Measurements from ENCODE around the gene HBEGF. TPM values are rescaled to one million over a fixed set of nuclear protein-coding genes. Genes with fewer than 3 reads are reported as not detected.

The HBEGF gene
- total and polyA plus RNA-seq, 12 donors: 0.54 to 9.8 (median 5.0) TPM

DNA sequence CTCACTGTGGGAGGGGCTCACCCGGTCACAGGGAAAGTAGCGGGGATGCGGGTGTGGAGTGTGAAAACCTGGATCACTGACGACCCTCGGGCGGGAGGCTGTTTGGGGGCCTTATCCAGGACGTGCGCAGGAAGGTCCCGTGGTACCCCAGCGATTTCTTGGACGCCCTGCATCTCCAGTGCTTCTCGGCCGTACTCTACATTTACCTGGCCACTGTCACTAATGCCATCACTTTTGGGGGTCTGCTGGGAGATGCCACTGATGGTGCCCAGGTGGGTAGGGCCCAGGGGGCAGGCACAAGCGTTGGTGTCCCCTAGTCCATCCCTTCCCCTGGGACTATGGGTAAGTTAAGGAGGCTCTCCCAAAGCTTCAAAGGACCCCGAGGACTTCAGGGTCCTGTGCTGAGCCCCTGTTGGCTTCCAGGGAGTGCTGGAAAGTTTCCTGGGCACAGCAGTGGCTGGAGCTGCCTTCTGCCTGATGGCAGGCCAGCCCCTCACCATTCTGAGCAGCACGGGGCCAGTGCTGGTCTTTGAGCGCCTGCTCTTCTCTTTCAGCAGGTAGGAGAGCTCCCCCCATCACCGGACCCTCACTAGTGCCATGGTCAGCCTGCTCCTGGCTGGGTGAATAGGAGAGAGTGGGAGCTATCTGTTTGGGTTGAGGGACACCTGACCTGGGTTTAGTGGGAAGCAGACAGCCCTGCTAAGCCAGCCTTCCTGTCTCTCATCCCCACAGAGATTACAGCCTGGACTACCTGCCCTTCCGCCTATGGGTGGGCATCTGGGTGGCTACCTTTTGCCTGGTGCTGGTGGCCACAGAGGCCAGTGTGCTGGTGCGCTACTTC, 17.4 kb upstream of the HBEGF start:
- no peak for TF ChIP-seq POLR2A (IDR thresholded peaks at IDR 0.05)
- TF ChIP-seq, protein P1, sequence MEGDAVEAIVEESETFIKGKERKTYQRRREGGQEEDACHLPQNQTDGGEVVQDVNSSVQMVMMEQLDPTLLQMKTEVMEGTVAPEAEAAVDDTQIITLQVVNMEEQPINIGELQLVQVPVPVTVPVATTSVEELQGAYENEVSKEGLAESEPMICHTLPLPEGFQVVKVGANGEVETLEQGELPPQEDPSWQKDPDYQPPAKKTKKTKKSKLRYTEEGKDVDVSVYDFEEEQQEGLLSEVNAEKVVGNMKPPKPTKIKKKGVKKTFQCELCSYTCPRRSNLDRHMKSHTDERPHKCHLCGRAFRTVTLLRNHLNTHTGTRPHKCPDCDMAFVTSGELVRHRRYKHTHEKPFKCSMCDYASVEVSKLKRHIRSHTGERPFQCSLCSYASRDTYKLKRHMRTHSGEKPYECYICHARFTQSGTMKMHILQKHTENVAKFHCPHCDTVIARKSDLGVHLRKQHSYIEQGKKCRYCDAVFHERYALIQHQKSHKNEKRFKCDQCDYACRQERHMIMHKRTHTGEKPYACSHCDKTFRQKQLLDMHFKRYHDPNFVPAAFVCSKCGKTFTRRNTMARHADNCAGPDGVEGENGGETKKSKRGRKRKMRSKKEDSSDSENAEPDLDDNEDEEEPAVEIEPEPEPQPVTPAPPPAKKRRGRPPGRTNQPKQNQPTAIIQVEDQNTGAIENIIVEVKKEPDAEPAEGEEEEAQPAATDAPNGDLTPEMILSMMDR (IDR thresholded peaks at IDR 0.05): no peak
- Histone ChIP-seq H3K27ac (no peak overlapping the region), H3K4me3 (peak overlapping the region in 1 of 4 donors; percentile 36), H3K27me3 (no peaks in the 10 kb centered on the region), H3K9me3 (replicated peaks in 1 of 3) (no peaks in the 10 kb centered on the region), H3K36me3 (replicated peaks in 1 of 2) (no peaks in the 10 kb centered on the region), H3K4me1 (replicated peaks in 1 of 2) (peaks cover 0 to 5% of the 10 kb centered on the region in 2 donors)
- DNase-seq: no peak
- intact Hi-C loops (cut with DNase I): loop anchor here in 1 of 2 donors (10.0 kb wide), 3 partner anchors 281 to 681 kb away; partner anchors contain the start of genes IK and NDUFA2
- WGBS, 4 donors: 58 to 64% (median 61%) methylated on average over 11 to 20 of the region's 20 CpGs

DNA sequence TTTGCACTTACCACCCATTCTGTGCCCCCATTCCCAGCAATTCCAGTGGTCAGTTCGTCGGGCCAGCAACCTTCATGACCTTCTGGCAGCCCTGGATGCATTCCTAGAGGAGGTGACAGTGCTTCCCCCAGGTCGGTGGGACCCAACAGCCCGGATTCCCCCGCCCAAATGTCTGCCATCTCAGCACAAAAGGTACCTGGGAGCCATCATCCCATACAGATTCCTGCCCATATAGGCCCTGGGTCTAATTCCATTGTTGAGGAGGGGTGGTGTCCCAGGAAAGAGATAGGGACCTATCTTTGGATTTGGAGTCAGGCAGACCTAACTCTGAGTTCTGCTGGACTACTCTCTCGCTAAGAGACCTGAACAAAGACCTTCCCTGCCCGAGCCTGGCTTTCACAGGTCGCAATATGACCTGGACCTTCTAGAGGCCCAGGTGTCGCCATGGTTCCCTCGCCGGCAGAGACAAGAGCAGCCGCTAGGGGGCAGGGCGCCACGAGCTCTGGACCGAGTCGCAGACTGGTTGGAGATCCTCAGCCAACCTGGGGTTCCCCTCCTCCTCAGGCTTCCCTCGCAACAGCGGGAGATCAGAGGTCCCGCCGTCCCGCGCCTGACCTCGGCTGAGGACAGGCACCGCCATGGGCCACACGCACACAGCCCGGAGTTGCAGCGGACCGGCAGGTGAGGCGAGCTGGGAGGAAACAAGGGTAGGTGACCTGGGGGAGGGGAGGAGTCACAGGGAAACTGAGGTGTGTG, 16.6 kb upstream of the HBEGF start:
- TF ChIP-seq POLR2A (IDR thresholded peaks at IDR 0.05): no peak
- TF ChIP-seq, protein P1 (IDR thresholded peaks at IDR 0.05): peak; percentile 73 to 93 (median 88)
- intact Hi-C loops (cut with DNase I): loop anchor here in 1 of 2 donors (10.0 kb wide), 3 partner anchors 282 to 682 kb away; partner anchors contain the start of genes IK and NDUFA2
- Histone ChIP-seq H3K4me3 (peak overlapping the region in 1 of 4 donors; percentile 36), H3K4me1 (replicated peaks in 1 of 2) (peaks cover 0 to 5% of the 10 kb centered on the region in 2 donors), H3K9me3 (replicated peaks in 1 of 3) (no peaks in the 10 kb centered on the region), H3K27ac (no peak overlapping the region), H3K27me3 (no peaks in the 10 kb centered on the region), H3K36me3 (replicated peaks in 1 of 2) (no peaks in the 10 kb centered on the region)
- peak; percentile 77 to 91 (median 82) for DNase-seq
- 9 to 34% (median 10%) methylated on average over 10 to 29 of the region's 29 CpGs for WGBS, 4 donors

DNA sequence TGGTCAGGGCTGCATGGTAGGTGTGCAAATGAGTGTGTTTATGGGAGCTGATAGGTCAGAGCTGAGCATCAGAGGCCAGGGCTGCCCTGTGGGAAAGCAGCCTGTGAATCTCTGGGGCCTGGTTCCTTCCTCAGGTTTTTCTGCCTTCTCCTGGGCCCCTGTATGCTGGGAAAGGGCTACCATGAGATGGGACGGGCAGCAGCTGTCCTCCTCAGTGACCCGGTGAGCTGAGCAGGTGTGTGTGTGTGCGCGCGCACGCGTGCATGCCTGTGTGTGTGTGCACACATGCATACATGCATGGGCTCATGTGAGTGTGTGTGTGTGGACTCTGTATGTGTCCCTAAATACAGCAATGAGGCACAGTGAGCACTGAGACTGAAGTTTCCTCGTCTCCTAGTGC, 15.9 kb upstream of the HBEGF start:
- 80 to 92% (median 82%) methylated on average over 5 to 8 of the region's 8 CpGs for WGBS, 4 donors
- TF ChIP-seq, protein P1 (IDR thresholded peaks at IDR 0.05): no peak
- no peak for TF ChIP-seq POLR2A (IDR thresholded peaks at IDR 0.05)
- Histone ChIP-seq H3K36me3 (replicated peaks in 1 of 2) (no peaks in the 10 kb centered on the region), H3K4me3 (no peak overlapping the region), H3K27ac (no peak overlapping the region), H3K9me3 (replicated peaks in 1 of 3) (no peaks in the 10 kb centered on the region), H3K4me1 (replicated peaks in 1 of 2) (peaks cover 2 to 11% of the 10 kb centered on the region in 2 donors), H3K27me3 (no peaks in the 10 kb centered on the region)
- intact Hi-C loops (cut with DNase I): loop anchor here in 1 of 2 donors (10.0 kb wide), 3 partner anchors 282 to 682 kb away; partner anchors contain the start of genes IK and NDUFA2
- DNase-seq: no peak

DNA sequence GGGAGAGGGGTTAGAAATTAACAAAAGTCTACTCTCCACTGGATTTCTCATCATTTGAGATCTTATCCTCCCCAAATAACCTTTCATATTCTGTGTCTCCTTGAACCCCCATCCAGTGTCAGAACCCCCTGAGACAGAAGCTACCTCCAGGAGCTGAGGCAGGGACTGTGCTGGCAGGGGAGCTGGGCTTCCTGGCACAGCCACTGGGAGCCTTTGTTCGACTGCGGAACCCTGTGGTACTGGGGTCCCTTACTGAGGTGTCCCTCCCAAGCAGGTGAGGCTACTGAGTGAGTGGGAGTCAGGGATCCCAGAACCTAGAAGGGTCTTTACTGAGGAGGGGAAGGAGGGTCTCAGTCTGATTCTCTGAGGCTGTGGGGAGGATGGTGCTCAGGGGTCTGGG, 15.5 kb upstream of the HBEGF start:
- no peaks in the 10 kb centered on the region for H3K27me3 ChIP-seq
- no peak for TF ChIP-seq POLR2A (IDR thresholded peaks at IDR 0.05)
- TF ChIP-seq, protein P1 (IDR thresholded peaks at IDR 0.05): no peak
- no peaks in the 10 kb centered on the region for H3K36me3 ChIP-seq (replicated peaks in 1 of 2)
- WGBS, 4 donors: 89 to 95% (median 93%) methylated on average over 2 of the region's 2 CpGs
- H3K9me3 ChIP-seq (replicated peaks in 1 of 3): no peaks in the 10 kb centered on the region
- peaks cover 4 to 12% of the 10 kb centered on the region in 2 donors for H3K4me1 ChIP-seq (replicated peaks in 1 of 2)
- intact Hi-C loops (cut with DNase I): loop anchor here in 1 of 2 donors (10.0 kb wide), 3 partner anchors 283 to 683 kb away; partner anchors contain the start of genes IK and NDUFA2
- no peak overlapping the region for H3K4me3 ChIP-seq
- no peak for DNase-seq
- no peak overlapping the region for H3K27ac ChIP-seq
